HL-60 (cell line): ENCODE measurements around the gene FGFR3.
A peak's percentile ranks its signal among the peaks of the same experiment; 100 is the strongest.

Experiments used
- DNase-seq, 2 experiments: peaks; one replicate each; pipeline ENCODE4 v3.0.0-alpha.2; 2010 to 2020; ENCODE audit warnings: low read depth in 1 of 2, low spot score in 1 of 2
- H3K27ac ChIP-seq: fragments of 250-450 bp; sonication (Bioruptor Pico); replicated peaks from 2 replicates; pipeline ENCODE4 v1.5.1; 2020; ENCODE audit warnings: mild to moderate bottlenecking, moderate library complexity
- H3K27me3 ChIP-seq: fragments of 250-450 bp; sonication (Bioruptor Pico); 2 replicates; pipeline ENCODE4 v1.5.1; 2021; ENCODE audit warnings: mild to moderate bottlenecking, moderate library complexity; ENCODE audit not compliant: insufficient read depth, poor library complexity, severe bottlenecking
- H3K4me3 ChIP-seq: replicated peaks from 2 replicates; pipeline ENCODE4 v1.5.1; 2011; ENCODE audit warnings: mild to moderate bottlenecking, control low read depth, low read length; ENCODE audit not compliant: insufficient read depth
- CTCF ChIP-seq: IDR thresholded peaks from one replicate; pipeline ENCODE4 v1.5.1; 2011; ENCODE audit warnings: low read length, control low read depth, inconsistent platforms; ENCODE audit not compliant: insufficient read depth
- GABPA ChIP-seq: IDR thresholded peaks from 2 replicates; pipeline ENCODE4 v1.6.1; 2012; ENCODE audit warnings: low read depth
- POLR2AphosphoS5 ChIP-seq: IDR thresholded peaks from 2 replicates; pipeline ENCODE4 v1.6.1; 2012; ENCODE audit warnings: low read depth
- REST ChIP-seq: IDR thresholded peaks from 2 replicates; pipeline ENCODE4 v1.6.1; 2012; ENCODE audit warnings: low read depth; ENCODE audit not compliant: insufficient replicate concordance
- SPI1 ChIP-seq: IDR thresholded peaks from 2 replicates; pipeline ENCODE4 v1.6.1; 2012; ENCODE audit warnings: low read depth, mild to moderate bottlenecking, borderline replicate concordance
- long read RNA-seq: library from polyadenylated mRNA; unstranded; transcript quantifications from one replicate; pipeline ENCODE4 v2.0.0, GENCODE V29; 2020

FGFR3 gene
- long read RNA-seq = 0 reads

GRCh38 chr4:1792832-1793495 is at the start of gene FGFR3:
TSS of gene FGFR3 (plus strand) at chr4:1793293. CDS start at chr4:1793935, 642 bp downstream.
- H3K4me3 ChIP-seq = peak within 1 kb of the TSS; percentile 24
- peaks cover 44% of the 10 kb centered on the region for H3K27me3 ChIP-seq
- DNase-seq = no peak
- no peak within 1 kb of the TSS for H3K27ac ChIP-seq
- TF ChIP-seq REST (no peak), POLR2AphosphoS5 (no peak), SPI1 (no peak), GABPA (no peak)

- no peak overlapping the region for H3K27ac ChIP-seq
- no peak for DNase-seq
- H3K27me3 ChIP-seq = no peaks in the 10 kb centered on the region
- TF ChIP-seq CTCF = no peak
- TF ChIP-seq POLR2AphosphoS5 = no peak
- no peak for TF ChIP-seq REST
- no peak for TF ChIP-seq SPI1
- TF ChIP-seq GABPA = no peak
- H3K4me3 ChIP-seq = no peak overlapping the region
Observed at GRCh38 chr4:1743551-1743950, 49.5 kb upstream of the FGFR3 start.

GRCh38 chr4:1743975-1744374 is 49.1 kb upstream of the FGFR3 start:
- TF ChIP-seq POLR2AphosphoS5 (peak; percentile 45; the same call in 1 of the 2 replicates), REST (no peak)
- H3K4me3 ChIP-seq = no peak overlapping the region
- H3K27me3 ChIP-seq = no peaks in the 10 kb centered on the region
- no peak overlapping the region for H3K27ac ChIP-seq
- no peak for DNase-seq

GRCh38 chr4:1744552-1744951 is 48.5 kb upstream of the FGFR3 start:
- H3K27me3 ChIP-seq = no peaks in the 10 kb centered on the region
- no peak for TF ChIP-seq POLR2AphosphoS5
- TF ChIP-seq GABPA = no peak
- no peak for TF ChIP-seq REST
- no peak for TF ChIP-seq SPI1
- TF ChIP-seq CTCF = no peak

More at GRCh38 chr4:1744552-1744951, 48.5 kb upstream of the FGFR3 start:
- Histone ChIP-seq H3K27ac (no peak overlapping the region), H3K4me3 (no peak overlapping the region)
- DNase-seq = no peak
